IMR-90 (cell line): Measurements from ENCODE around the gene C13orf42. TPM values are rescaled to one million over a fixed set of nuclear protein-coding genes. Genes with fewer than 3 reads are reported as not detected.

ENCODE experiments used
- ATAC-seq: fragments of 200-7000 bp; cut with Tn5 transposase; 2 replicates; pipeline ENCODE4 v1.9.1; 2020; ENCODE audit warnings: low read depth, mild to moderate bottlenecking, moderate library complexity
- BruUV-seq: library from RNA; stranded (reverse); fragments of 400-500 nt; replicated peaks from 2 replicates; lab custom pipeline; 2021; lab: Mats Ljungman, UMichigan
- CTCF ChIA-PET: fragments of 300-600 bp; formaldehyde crosslinking; extraction: SDS; loops from one replicate; lab custom pipeline; 2021; ENCODE audit warnings: antibody characterized with exemption; lab: Yijun Ruan, JAX
- POLR2A ChIA-PET: fragments of 300-600 bp; sonication (Branson Sonifier 250); formaldehyde crosslinking; loops from one replicate; lab custom pipeline; 2022; ENCODE audit warnings: antibody characterized with exemption; ENCODE audit not compliant: unreplicated experiment; lab: Charles Lee
- DNase-seq: peaks from one replicate; pipeline ENCODE4 v3.0.0; 2013
- H2AFZ ChIP-seq: replicated peaks from 2 replicates; pipeline ENCODE3; 2013; ENCODE audit warnings: low read length, mild to moderate bottlenecking; ENCODE audit not compliant: poor library complexity
- H2AK5ac ChIP-seq: 2 replicates; pipeline ENCODE4 v1.6.1; 2013; ENCODE audit warnings: low read depth, low read length, inconsistent platforms
- H2AK9ac ChIP-seq: replicated peaks from 2 replicates; pipeline ENCODE3; 2013; ENCODE audit warnings: mild to moderate bottlenecking, low read depth, low read length, moderate library complexity; ENCODE audit not compliant: poor library complexity
- H2BK120ac ChIP-seq: 2 replicates; pipeline ENCODE4 v1.6.1; 2013; ENCODE audit warnings: low read depth, low read length, inconsistent platforms
- H2BK15ac ChIP-seq: 3 replicates; pipeline ENCODE4 v1.6.1; 2013; ENCODE audit warnings: low read depth, low read length, inconsistent platforms
- H2BK20ac ChIP-seq: 2 replicates; pipeline ENCODE4 v1.6.1; 2013; ENCODE audit warnings: low read depth, mild to moderate bottlenecking, inconsistent platforms, low read length, moderate library complexity
- H2BK5ac ChIP-seq: 2 replicates; pipeline ENCODE4 v1.6.1; 2013; ENCODE audit warnings: mild to moderate bottlenecking, low read depth, low read length, inconsistent platforms; ENCODE audit not compliant: poor library complexity, severe bottlenecking
- H3K14ac ChIP-seq: replicated peaks from 2 replicates; pipeline ENCODE4 v1.6.1; 2013; ENCODE audit warnings: low read depth, low read length, inconsistent platforms
- H3K18ac ChIP-seq: 2 replicates; pipeline ENCODE4 v1.6.1; 2013; ENCODE audit warnings: low read depth, low read length, control low read depth
- H3K23ac ChIP-seq: 2 replicates; pipeline ENCODE4 v1.6.1; 2013; ENCODE audit warnings: low read depth, low read length, inconsistent platforms
- H3K27ac ChIP-seq: 2 replicates; pipeline ENCODE4 v1.5.1; 2013; ENCODE audit warnings: mild to moderate bottlenecking, control low read depth, low read length; ENCODE audit not compliant: insufficient read depth
- H3K27me3 ChIP-seq: 2 replicates; pipeline ENCODE4 v1.6.1; 2013; ENCODE audit warnings: low read length; ENCODE audit not compliant: control insufficient read depth, insufficient read depth
- H3K36me3 ChIP-seq: 2 replicates; pipeline ENCODE4 v1.6.1; 2013; ENCODE audit warnings: low read length, mixed read lengths; ENCODE audit not compliant: control insufficient read depth, insufficient read depth
- H3K4ac ChIP-seq: 2 replicates; pipeline ENCODE4 v1.6.1; 2013; ENCODE audit warnings: low read depth, low read length, inconsistent platforms
- H3K4me1 ChIP-seq: 2 replicates; pipeline ENCODE4 v1.6.1; 2013; ENCODE audit warnings: low read length, mixed read lengths; ENCODE audit not compliant: control insufficient read depth, insufficient read depth
- H3K4me2 ChIP-seq: 2 replicates; pipeline ENCODE4 v1.6.1; 2013; ENCODE audit warnings: low read depth, mild to moderate bottlenecking, control low read depth, low read length, moderate library complexity
- H3K4me3 ChIP-seq: 2 replicates; pipeline ENCODE4 v1.5.1; 2013; ENCODE audit warnings: low read depth, mild to moderate bottlenecking, control low read depth, low read length, moderate library complexity; ENCODE audit not compliant: insufficient read depth
- H3K56ac ChIP-seq: 2 replicates; pipeline ENCODE4 v1.6.1; 2013; ENCODE audit warnings: low read length, inconsistent platforms; ENCODE audit not compliant: insufficient read depth; ENCODE audit errors: extremely low read depth
- H3K79me1 ChIP-seq, 2 experiments: 2 replicates each; pipeline ENCODE4 v1.6.1; 2013; ENCODE audit warnings: low read length in 2 of 2, inconsistent platforms in 1 of 2, low read depth in 1 of 2
- H3K9ac ChIP-seq: 2 replicates; pipeline ENCODE4 v1.6.1; 2013; ENCODE audit warnings: low read depth, low read length, control low read depth
- H3K9me1 ChIP-seq: 2 replicates; pipeline ENCODE4 v1.6.1; 2013; ENCODE audit warnings: low read length, inconsistent platforms; ENCODE audit not compliant: insufficient read depth
- H3K9me3 ChIP-seq: 2 replicates; pipeline ENCODE4 v1.6.1; 2013; ENCODE audit warnings: low read length; ENCODE audit not compliant: control insufficient read depth, insufficient read depth
- H4K20me1 ChIP-seq: 2 replicates; pipeline ENCODE4 v1.6.1; 2013; ENCODE audit warnings: low read length, inconsistent platforms; ENCODE audit not compliant: insufficient read depth
- H4K5ac ChIP-seq: 2 replicates; pipeline ENCODE4 v1.6.1; 2013; ENCODE audit warnings: mild to moderate bottlenecking, low read depth, low read length, control low read depth
- H4K8ac ChIP-seq, 2 experiments: 2 replicates each; pipeline ENCODE4 v1.6.1; 2013; ENCODE audit warnings: low read depth in 2 of 2, low read length in 2 of 2, control low read depth in 1 of 2, inconsistent platforms in 1 of 2
- H4K91ac ChIP-seq: 2 replicates; pipeline ENCODE4 v1.6.1; 2013; ENCODE audit warnings: low read depth, low read length, inconsistent platforms; ENCODE audit not compliant: insufficient read depth
- BHLHE40 ChIP-seq: fragments of 150-350 bp; IDR thresholded peaks from 2 replicates; pipeline ENCODE4 v1.6.1; 2016; ENCODE audit warnings: mild to moderate bottlenecking, low read depth, low read length
- CEBPB ChIP-seq: IDR thresholded peaks from 2 replicates; pipeline ENCODE4 v1.6.1; 2012; ENCODE audit warnings: low read depth, low read length, improper control_type of control experiment
- CHD1 ChIP-seq: IDR thresholded peaks from 2 replicates; pipeline ENCODE4 v1.6.1; 2012; ENCODE audit warnings: low read depth, low read length, improper control_type of control experiment
- CTCF ChIP-seq: conservative IDR thresholded peaks from 2 replicates; pipeline ENCODE4 v1.5.1; 2012; ENCODE audit warnings: mild to moderate bottlenecking, low read depth, low read length, improper control_type of control experiment
- ELK1 ChIP-seq: fragments of 150-350 bp; IDR thresholded peaks from 2 replicates; pipeline ENCODE4 v1.6.1; 2016; ENCODE audit warnings: low read depth, mild to moderate bottlenecking, low read length, moderate library complexity, borderline replicate concordance
- FOS ChIP-seq: fragments of 150-350 bp; IDR thresholded peaks from 2 replicates; pipeline ENCODE4 v1.6.1; 2016; ENCODE audit warnings: low read depth, low read length
- MAFK ChIP-seq: IDR thresholded peaks from 2 replicates; pipeline ENCODE4 v1.6.1; 2012; ENCODE audit warnings: low read depth, low read length, improper control_type of control experiment
- MAZ ChIP-seq: IDR thresholded peaks from 2 replicates; pipeline ENCODE4 v1.6.1; 2012; ENCODE audit warnings: low read depth, mild to moderate bottlenecking, low read length, improper control_type of control experiment, moderate library complexity, borderline replicate concordance
- MXI1 ChIP-seq: IDR thresholded peaks from 2 replicates; pipeline ENCODE4 v1.6.1; 2012; ENCODE audit warnings: low read depth, mild to moderate bottlenecking, low read length, moderate library complexity, borderline replicate concordance
- NFE2L2 ChIP-seq: fragments of 150-350 bp; IDR thresholded peaks from 2 replicates; pipeline ENCODE4 v1.6.1; 2016; ENCODE audit warnings: low read depth, mild to moderate bottlenecking, low read length
- POLR2A ChIP-seq: IDR thresholded peaks from 2 replicates; pipeline ENCODE4 v1.6.1; 2012; ENCODE audit warnings: mild to moderate bottlenecking, low read depth, low read length
- RAD21 ChIP-seq: IDR thresholded peaks from 2 replicates; pipeline ENCODE4 v1.6.1; 2012; ENCODE audit warnings: low read length, improper control_type of control experiment
- RCOR1 ChIP-seq: IDR thresholded peaks from 2 replicates; pipeline ENCODE4 v1.6.1; 2012; ENCODE audit warnings: mild to moderate bottlenecking, low read length, improper control_type of control experiment; ENCODE audit not compliant: insufficient replicate concordance
- RFX5 ChIP-seq: IDR thresholded peaks from 2 replicates; pipeline ENCODE4 v1.8.0; 2012; ENCODE audit warnings: low read depth, mild to moderate bottlenecking, low read length, moderate library complexity
- SMC3 ChIP-seq: fragments of 150-350 bp; IDR thresholded peaks from 2 replicates; pipeline ENCODE4 v1.6.1; 2016; ENCODE audit warnings: low read depth, mild to moderate bottlenecking, antibody characterized with exemption, low read length, moderate library complexity
- USF2 ChIP-seq: fragments of 150-350 bp; IDR thresholded peaks from 2 replicates; pipeline ENCODE4 v1.6.1; 2017; ENCODE audit warnings: mild to moderate bottlenecking, antibody characterized with exemption, low read length, low read depth
- WGBS, 2 experiments: methylation state at CpG; one replicate each; pipeline versions ENCODE4 v1.1.5 to v1.1.7; 2013; ENCODE audit warnings: missing lambda C conversion rate in 2 of 2; ENCODE audit not compliant: insufficient read length in 1 of 2; ENCODE audit errors: extremely low coverage in 2 of 2; 5-methylcytosine and 5-hydroxymethylcytosine counted together
- dilution Hi-C: fragments of 300-500 bp; cut with HindIII; formaldehyde crosslinking; loops from one replicate; pipeline ENCODE4 v1.14.3; 2018; ENCODE audit warnings: low sequenced_read_pairs; ENCODE audit not compliant: unreplicated experiment
- in situ Hi-C: fragments of 300-500 bp; cut with MboI; formaldehyde crosslinking; loops from 3 replicates; pipeline ENCODE4 v1.14.3; 2019; ENCODE audit warnings: low sequenced_read_pairs, inconsistent platforms, mixed read lengths
- intact Hi-C: fragments of 100-400 bp; cut with micrococcal nuclease; formaldehyde crosslinking; loops from 2 replicates; pipeline ENCODE4 v1.10.0; 2022
- polyA plus RNA-seq, 3 experiments: library from polyadenylated mRNA; depleted of rRNA; stranded (reverse); fragments of >200 nt; gene quantifications; 2 replicates each; pipeline ENCODE4 v1.2.3, GENCODE V29; 2012; ENCODE audit warnings: low replicate concordance in 1 of 3
- total RNA-seq: library from RNA; depleted of rRNA; stranded (reverse); fragments of >200 nt; gene quantifications from 2 replicates; pipeline ENCODE4 v1.2.3, GENCODE V29; 2012

C13orf42 gene
- total and polyA plus RNA-seq, 2 of the 4 experiments (the other 2 are of a cell fraction): not detected

GRCh38 chr13:51093574-51093973 is 17.5 kb downstream of the C13orf42 start:
- no TSS peak for BruUV-seq
- TF ChIP-seq CEBPB (no peak), MAFK (no peak), NFE2L2 (no peak), ELK1 (no peak), RAD21 (no peak), BHLHE40 (no peak), RFX5 (no peak), SMC3 (no peak), MAZ (no peak), CHD1 (no peak), FOS (no peak), MXI1 (no peak), CTCF (no peak), POLR2A (no peak), USF2 (no peak), RCOR1 (no peak)
- in situ Hi-C loops: no loop called here

More at GRCh38 chr13:51093574-51093973, 17.5 kb downstream of the C13orf42 start:
- intact Hi-C loops (no loop called here), dilution Hi-C loops (no loop called here)
- ChIA-PET CTCF (no interaction called here), POLR2A (no interaction called here)
- Histone ChIP-seq H2BK5ac (no peak overlapping the region), H3K4ac (no peak overlapping the region), H2AFZ (no peak overlapping the region), H3K79me1 (no peaks in the 10 kb centered on the region), H3K9me1 (no peaks in the 10 kb centered on the region), H3K4me3 (no peak overlapping the region), H4K91ac (no peak overlapping the region), H2BK120ac (no peak overlapping the region), H2BK15ac (no peak overlapping the region), H4K8ac (no peak overlapping the region), H2AK9ac (no peak overlapping the region), H3K14ac (no peak overlapping the region), H3K27me3 (peaks cover 12% of the 10 kb centered on the region), H3K9ac (no peak overlapping the region), H3K4me2 (no peak overlapping the region), H3K23ac (no peak overlapping the region), H3K9me3 (no peaks in the 10 kb centered on the region), H3K18ac (no peak overlapping the region), H2BK20ac (no peak overlapping the region), H2AK5ac (no peak overlapping the region), H3K56ac (no peak overlapping the region), H4K20me1 (no peaks in the 10 kb centered on the region), H3K4me1 (no peaks in the 10 kb centered on the region), H3K27ac (no peak overlapping the region), H3K36me3 (no peaks in the 10 kb centered on the region), H4K5ac (no peak overlapping the region)
- WGBS, 2 experiments: no CpG with 5 or more reads among the region's 4 CpGs
- ATAC-seq (no peak), DNase-seq (no peak)
